Astrocyte of the cerebellum (primary cell): ENCODE data around the gene CCDC127.

Experiments used
- DNase-seq: peaks from one replicate; pipeline ENCODE4 v3.0.0-alpha.2; 2011; ENCODE audit warnings: low read depth
- H3K4me3 ChIP-seq: 2 replicates; pipeline ENCODE4 v1.5.1; 2011; ENCODE audit warnings: mild to moderate bottlenecking, low read depth, low read length, moderate library complexity
- in situ Hi-C: cut with HindIII; loops from 2 replicates; pipeline ENCODE4 v1.10.0; 2017; ENCODE audit warnings: low sequenced_read_pairs
- TF ChIP-seq, protein P1 (sequence below): IDR thresholded peaks from 2 replicates; pipeline ENCODE4 v1.5.1; 2012; ENCODE audit warnings: low read length, low read depth, moderate library complexity, mild to moderate bottlenecking; ENCODE audit errors: missing control alignments

Gene CCDC127

GRCh38 chr5:203246-203930, 14.6 kb downstream of the CCDC127 start:
- TF ChIP-seq, protein P1, sequence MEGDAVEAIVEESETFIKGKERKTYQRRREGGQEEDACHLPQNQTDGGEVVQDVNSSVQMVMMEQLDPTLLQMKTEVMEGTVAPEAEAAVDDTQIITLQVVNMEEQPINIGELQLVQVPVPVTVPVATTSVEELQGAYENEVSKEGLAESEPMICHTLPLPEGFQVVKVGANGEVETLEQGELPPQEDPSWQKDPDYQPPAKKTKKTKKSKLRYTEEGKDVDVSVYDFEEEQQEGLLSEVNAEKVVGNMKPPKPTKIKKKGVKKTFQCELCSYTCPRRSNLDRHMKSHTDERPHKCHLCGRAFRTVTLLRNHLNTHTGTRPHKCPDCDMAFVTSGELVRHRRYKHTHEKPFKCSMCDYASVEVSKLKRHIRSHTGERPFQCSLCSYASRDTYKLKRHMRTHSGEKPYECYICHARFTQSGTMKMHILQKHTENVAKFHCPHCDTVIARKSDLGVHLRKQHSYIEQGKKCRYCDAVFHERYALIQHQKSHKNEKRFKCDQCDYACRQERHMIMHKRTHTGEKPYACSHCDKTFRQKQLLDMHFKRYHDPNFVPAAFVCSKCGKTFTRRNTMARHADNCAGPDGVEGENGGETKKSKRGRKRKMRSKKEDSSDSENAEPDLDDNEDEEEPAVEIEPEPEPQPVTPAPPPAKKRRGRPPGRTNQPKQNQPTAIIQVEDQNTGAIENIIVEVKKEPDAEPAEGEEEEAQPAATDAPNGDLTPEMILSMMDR: no peak
- in situ Hi-C loops: no loop called here
- no peak for DNase-seq
- H3K4me3 ChIP-seq: no peak overlapping the region

GRCh38 chr5:201672-202071, 16.3 kb downstream of the CCDC127 start:
- TF ChIP-seq, protein P1: no peak

GRCh38 chr5:200985-201384, 17.0 kb downstream of the CCDC127 start:
- DNase-seq: no peak
- in situ Hi-C loops: no loop called here
- H3K4me3 ChIP-seq: no peak overlapping the region
- TF ChIP-seq, protein P1: no peak

More at GRCh38 chr5:201672-202071, 16.3 kb downstream of the CCDC127 start:
- no peak for DNase-seq
- in situ Hi-C loops: no loop called here
- no peak overlapping the region for H3K4me3 ChIP-seq

- TF ChIP-seq, protein P1: no peak
- DNase-seq: no peak
- in situ Hi-C loops: no loop called here
- no peak overlapping the region for H3K4me3 ChIP-seq
Observed at GRCh38 chr5:199950-200645, 17.9 kb downstream of the CCDC127 start.

GRCh38 chr5:199197-199949, 18.6 kb downstream of the CCDC127 start:
- DNase-seq: no peak
- H3K4me3 ChIP-seq: no peak overlapping the region
- TF ChIP-seq, protein P1: no peak
- in situ Hi-C loops: no loop called here

DNA sequence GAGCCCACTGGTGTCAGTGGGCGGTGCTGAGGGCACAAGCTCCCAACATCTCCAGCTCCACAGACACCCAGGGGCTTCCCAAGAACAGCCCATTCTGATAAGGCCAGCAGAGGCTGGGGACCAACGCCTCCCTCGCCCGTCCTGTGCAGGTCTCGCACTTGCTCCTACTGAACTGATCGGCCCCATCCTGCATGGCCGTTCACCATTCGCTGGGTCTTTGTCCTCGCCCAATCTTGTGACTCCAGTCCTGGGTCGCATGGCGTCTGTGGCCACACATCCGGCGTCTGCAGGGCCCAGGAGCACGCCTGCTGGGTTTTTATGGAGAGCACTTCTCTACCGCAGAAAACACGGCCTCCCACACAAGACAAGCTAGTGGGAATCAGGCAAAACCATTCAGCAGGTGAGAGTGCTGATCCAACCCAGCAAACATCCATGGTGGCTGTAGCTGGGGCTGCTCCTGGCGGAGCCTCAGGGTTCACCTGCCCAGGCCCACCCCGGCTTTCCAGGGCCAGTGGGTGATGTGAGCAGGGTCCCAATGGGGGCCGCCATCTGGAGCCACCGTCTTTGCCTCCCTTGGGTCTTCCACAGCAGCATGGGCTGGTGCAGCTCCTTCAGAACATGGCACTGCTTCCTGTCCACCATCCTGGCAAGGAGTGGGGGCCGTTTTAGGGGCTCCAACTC, 19.3 kb downstream of the CCDC127 start:
- TF ChIP-seq, protein P1: no peak
- DNase-seq: no peak
- in situ Hi-C loops: no loop called here
- no peak overlapping the region for H3K4me3 ChIP-seq
